ENCODE measurements around the gene CNPY4. TPM values are rescaled to one million over a fixed set of nuclear protein-coding genes. Genes with fewer than 3 reads are reported as not detected.

Gene CNPY4
- total and polyA plus RNA-seq, 10 of the 15 experiments (the other 5 are each of a cell fraction or from before 2014, with no cell fraction given), result 2.5 to 9.2 (median 6.8) TPM

DNA sequence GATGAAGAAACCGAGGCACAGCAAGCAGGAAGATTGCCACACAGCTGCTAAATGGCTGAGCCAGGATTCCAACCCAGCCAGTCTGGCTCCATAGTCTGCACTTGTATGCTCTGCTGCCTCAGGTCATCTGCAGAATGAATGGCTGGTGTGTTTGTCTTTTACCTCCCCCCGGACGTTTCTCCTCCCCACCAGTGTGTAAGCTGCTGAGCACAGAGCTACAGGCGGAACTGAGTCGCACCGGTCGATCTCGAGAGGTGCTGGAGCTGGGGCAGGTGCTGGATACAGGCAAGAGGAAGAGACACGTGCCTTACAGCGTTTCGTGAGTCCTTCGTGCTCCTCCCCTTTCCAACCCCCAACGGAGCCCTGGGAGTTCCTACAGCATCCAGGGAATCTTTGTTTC is 2.6 kb downstream of the CNPY4 start (continued):
- TF ChIP-seq CUX1 (IDR thresholded peaks at IDR 0.05; ENCODE audit: insufficient replicate concordance, low read depth, low read length) (no peak), ZNF274 (IDR thresholded peaks at IDR 0.05; ENCODE audit: insufficient read depth, insufficient read length) (no peak), IRF3 (IDR thresholded peaks at IDR 0.05) (no peak), TCF3 (IDR thresholded peaks at IDR 0.05; ENCODE audit: borderline replicate concordance, insufficient read depth, low read depth, low read length) (no peak), BCL3 (IDR thresholded peaks at IDR 0.05; ENCODE audit: borderline replicate concordance, insufficient read depth, low read depth, low read length, poor library complexity, severe bottlenecking) (no peak), SMARCA5 (IDR thresholded peaks at IDR 0.05) (no peak), CHD1 (IDR thresholded peaks at IDR 0.05; ENCODE audit: low read depth, low read length) (no peak), TAF1 (IDR thresholded peaks at IDR 0.05; ENCODE audit: borderline replicate concordance, low read depth, low read length) (no peak)
- TF ChIP-seq, protein P1, sequence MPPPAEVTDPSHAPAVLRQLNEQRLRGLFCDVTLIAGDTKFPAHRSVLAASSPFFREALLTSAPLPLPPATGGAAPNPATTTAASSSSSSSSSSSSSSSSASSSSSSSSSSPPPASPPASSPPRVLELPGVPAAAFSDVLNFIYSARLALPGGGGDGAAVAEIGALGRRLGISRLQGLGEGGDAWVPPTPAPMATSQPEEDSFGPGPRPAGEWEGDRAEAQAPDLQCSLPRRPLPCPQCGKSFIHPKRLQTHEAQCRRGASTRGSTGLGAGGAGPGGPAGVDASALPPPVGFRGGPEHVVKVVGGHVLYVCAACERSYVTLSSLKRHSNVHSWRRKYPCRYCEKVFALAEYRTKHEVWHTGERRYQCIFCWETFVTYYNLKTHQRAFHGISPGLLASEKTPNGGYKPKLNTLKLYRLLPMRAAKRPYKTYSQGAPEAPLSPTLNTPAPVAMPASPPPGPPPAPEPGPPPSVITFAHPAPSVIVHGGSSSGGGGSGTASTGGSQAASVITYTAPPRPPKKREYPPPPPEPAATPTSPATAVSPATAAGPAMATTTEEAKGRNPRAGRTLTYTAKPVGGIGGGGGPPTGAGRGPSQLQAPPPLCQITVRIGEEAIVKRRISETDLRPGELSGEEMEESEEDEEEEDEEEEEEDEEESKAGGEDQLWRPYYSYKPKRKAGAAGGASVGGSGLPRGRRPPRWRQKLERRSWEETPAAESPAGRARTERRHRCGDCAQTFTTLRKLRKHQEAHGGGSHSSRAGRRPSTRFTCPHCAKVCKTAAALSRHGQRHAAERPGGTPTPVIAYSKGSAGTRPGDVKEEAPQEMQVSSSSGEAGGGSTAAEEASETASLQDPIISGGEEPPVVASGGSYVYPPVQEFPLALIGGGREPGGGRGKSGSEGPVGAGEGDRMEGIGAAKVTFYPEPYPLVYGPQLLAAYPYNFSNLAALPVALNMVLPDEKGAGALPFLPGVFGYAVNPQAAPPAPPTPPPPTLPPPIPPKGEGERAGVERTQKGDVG (CRISPR knock-in tag; IDR thresholded peaks at IDR 0.05), result no peak
- TF ChIP-seq, protein P2, sequence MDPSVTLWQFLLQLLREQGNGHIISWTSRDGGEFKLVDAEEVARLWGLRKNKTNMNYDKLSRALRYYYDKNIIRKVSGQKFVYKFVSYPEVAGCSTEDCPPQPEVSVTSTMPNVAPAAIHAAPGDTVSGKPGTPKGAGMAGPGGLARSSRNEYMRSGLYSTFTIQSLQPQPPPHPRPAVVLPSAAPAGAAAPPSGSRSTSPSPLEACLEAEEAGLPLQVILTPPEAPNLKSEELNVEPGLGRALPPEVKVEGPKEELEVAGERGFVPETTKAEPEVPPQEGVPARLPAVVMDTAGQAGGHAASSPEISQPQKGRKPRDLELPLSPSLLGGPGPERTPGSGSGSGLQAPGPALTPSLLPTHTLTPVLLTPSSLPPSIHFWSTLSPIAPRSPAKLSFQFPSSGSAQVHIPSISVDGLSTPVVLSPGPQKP (IDR thresholded peaks at IDR 0.05; ENCODE audit: low read depth, low read length), result no peak
- TF ChIP-seq, protein P3, sequence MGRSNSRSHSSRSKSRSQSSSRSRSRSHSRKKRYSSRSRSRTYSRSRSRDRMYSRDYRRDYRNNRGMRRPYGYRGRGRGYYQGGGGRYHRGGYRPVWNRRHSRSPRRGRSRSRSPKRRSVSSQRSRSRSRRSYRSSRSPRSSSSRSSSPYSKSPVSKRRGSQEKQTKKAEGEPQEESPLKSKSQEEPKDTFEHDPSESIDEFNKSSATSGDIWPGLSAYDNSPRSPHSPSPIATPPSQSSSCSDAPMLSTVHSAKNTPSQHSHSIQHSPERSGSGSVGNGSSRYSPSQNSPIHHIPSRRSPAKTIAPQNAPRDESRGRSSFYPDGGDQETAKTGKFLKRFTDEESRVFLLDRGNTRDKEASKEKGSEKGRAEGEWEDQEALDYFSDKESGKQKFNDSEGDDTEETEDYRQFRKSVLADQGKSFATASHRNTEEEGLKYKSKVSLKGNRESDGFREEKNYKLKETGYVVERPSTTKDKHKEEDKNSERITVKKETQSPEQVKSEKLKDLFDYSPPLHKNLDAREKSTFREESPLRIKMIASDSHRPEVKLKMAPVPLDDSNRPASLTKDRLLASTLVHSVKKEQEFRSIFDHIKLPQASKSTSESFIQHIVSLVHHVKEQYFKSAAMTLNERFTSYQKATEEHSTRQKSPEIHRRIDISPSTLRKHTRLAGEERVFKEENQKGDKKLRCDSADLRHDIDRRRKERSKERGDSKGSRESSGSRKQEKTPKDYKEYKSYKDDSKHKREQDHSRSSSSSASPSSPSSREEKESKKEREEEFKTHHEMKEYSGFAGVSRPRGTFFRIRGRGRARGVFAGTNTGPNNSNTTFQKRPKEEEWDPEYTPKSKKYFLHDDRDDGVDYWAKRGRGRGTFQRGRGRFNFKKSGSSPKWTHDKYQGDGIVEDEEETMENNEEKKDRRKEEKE (IDR thresholded peaks at IDR 0.05), result no peak

Measured in GM12878 (cell line).